H1 (cell line): ENCODE data around the gene KLF9.

Source experiments
- CHD1 ChIP-seq: IDR thresholded peaks from 2 replicates; pipeline ENCODE4 v1.6.1; 2012; ENCODE audit warnings: low read depth, low read length, improper control_type of control experiment
- CTBP2 ChIP-seq: IDR thresholded peaks from 2 replicates; pipeline ENCODE4 v1.7.0; 2011; ENCODE audit warnings: borderline replicate concordance, mild to moderate bottlenecking, moderate library complexity, mixed read lengths, low read length; ENCODE audit not compliant: insufficient read depth, insufficient read length
- EP300 ChIP-seq, 2 experiments: IDR thresholded peaks; 1 replicate in 1 of 2; 2 replicates in 1 of 2; pipeline ENCODE4 v1.6.1; 2011 to 2012; ENCODE audit warnings: low read depth in 2 of 2, low read length in 2 of 2, mild to moderate bottlenecking in 2 of 2, borderline replicate concordance in 1 of 2, inconsistent platforms in 1 of 2, moderate library complexity in 1 of 2
- JUN ChIP-seq: IDR thresholded peaks from 2 replicates; pipeline ENCODE4 v1.6.1; 2011; ENCODE audit warnings: low read depth, mild to moderate bottlenecking, improper control_type of control experiment, low read length
- POLR2A ChIP-seq, 2 experiments: IDR thresholded peaks; 1 replicate in 1 of 2; 2 replicates in 1 of 2; pipeline ENCODE4 v1.6.1; 2011; ENCODE audit warnings: low read depth in 2 of 2, low read length in 2 of 2, mild to moderate bottlenecking in 2 of 2; ENCODE audit errors: control extremely low read depth in 1 of 2
- POLR2AphosphoS5 ChIP-seq: IDR thresholded peaks from 2 replicates; pipeline ENCODE4 v1.6.1; 2011; ENCODE audit warnings: low read depth, low read length
- RAD21 ChIP-seq, 2 experiments: IDR thresholded peaks in 1 of 2; conservative IDR thresholded peaks in 1 of 2; 2 replicates each; pipeline ENCODE4 v1.6.1; 2011; ENCODE audit warnings: low read depth in 2 of 2, low read length in 2 of 2, improper control_type of control experiment in 1 of 2, inconsistent platforms in 1 of 2, mild to moderate bottlenecking in 1 of 2, moderate library complexity in 1 of 2
- USF2 ChIP-seq: IDR thresholded peaks from 2 replicates; pipeline ENCODE4 v1.6.1; 2011; ENCODE audit warnings: low read length, improper control_type of control experiment
- YY1 ChIP-seq: IDR thresholded peaks from 2 replicates; pipeline ENCODE4 v1.6.1; 2011; ENCODE audit warnings: low read depth, mild to moderate bottlenecking, low read length
- ZNF274 ChIP-seq: IDR thresholded peaks from 2 replicates; pipeline ENCODE4 v1.7.0; 2012; ENCODE audit warnings: low read length, borderline replicate concordance; ENCODE audit errors: extremely low read depth
- TF ChIP-seq, protein P1 (sequence below), 3 experiments: IDR thresholded peaks; 1 replicate in 2 of 3; 2 replicates in 1 of 3; pipeline versions ENCODE4 v1.5.1 to v1.6.1; 2011; ENCODE audit warnings: low read length in 3 of 3, mild to moderate bottlenecking in 3 of 3, inconsistent platforms in 2 of 3, low read depth in 1 of 3, moderate library complexity in 1 of 3; ENCODE audit not compliant: insufficient read depth in 1 of 3; ENCODE audit errors: control extremely low read depth in 1 of 3
- TF ChIP-seq, protein P2 (sequence below): IDR thresholded peaks from 2 replicates; pipeline ENCODE4 v1.6.1; 2012; ENCODE audit warnings: inconsistent platforms

DNA sequence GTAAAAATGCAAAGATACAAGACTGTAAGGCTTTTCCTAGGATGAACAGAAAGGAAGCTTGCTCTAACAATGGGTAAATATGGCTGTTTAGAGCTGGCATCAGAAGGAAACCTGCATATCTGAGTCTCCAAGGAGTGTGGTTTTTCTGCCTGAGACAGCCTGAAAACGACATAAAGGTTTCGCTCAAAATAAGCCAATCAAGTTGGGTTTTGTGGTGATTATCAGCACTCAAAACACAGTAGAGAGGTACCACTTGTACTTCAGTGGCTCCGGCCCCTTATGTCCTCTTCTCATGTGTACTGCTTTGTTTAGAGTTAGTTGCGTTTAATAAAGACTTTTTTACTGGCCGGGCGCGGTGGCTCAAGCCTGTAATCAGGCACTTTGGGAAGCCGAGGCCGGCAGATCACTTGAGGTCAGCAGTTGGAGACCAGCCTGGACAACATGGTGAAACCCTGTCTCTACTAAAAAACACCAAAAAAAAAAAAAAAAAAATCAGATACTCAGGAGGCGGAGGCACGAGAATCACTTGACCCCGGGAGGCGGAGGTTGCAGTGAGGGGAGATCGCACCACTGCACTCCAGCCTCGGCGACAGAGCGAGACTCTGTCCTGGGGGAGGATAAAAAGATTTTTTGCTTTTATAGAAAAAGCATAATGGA is 39.4 kb downstream of the KLF9 start:
- TF ChIP-seq USF2, result no peak
- TF ChIP-seq, protein P1, sequence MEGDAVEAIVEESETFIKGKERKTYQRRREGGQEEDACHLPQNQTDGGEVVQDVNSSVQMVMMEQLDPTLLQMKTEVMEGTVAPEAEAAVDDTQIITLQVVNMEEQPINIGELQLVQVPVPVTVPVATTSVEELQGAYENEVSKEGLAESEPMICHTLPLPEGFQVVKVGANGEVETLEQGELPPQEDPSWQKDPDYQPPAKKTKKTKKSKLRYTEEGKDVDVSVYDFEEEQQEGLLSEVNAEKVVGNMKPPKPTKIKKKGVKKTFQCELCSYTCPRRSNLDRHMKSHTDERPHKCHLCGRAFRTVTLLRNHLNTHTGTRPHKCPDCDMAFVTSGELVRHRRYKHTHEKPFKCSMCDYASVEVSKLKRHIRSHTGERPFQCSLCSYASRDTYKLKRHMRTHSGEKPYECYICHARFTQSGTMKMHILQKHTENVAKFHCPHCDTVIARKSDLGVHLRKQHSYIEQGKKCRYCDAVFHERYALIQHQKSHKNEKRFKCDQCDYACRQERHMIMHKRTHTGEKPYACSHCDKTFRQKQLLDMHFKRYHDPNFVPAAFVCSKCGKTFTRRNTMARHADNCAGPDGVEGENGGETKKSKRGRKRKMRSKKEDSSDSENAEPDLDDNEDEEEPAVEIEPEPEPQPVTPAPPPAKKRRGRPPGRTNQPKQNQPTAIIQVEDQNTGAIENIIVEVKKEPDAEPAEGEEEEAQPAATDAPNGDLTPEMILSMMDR (IDR thresholded peaks at IDR 0.05; ENCODE audit: control extremely low read depth in 1 of 3, insufficient read depth in 1 of 3, low read depth in 1 of 3, low read length in 3 of 3), result no peak
- TF ChIP-seq JUN, result no peak
- TF ChIP-seq EP300 (IDR thresholded peaks at IDR 0.05; ENCODE audit: borderline replicate concordance in 1 of 2, low read depth in 2 of 2, low read length in 2 of 2), result no peak
- no peak for TF ChIP-seq POLR2A (IDR thresholded peaks at IDR 0.05; ENCODE audit: control extremely low read depth in 1 of 2, low read depth in 2 of 2, low read length in 2 of 2)
- TF ChIP-seq, protein P2, sequence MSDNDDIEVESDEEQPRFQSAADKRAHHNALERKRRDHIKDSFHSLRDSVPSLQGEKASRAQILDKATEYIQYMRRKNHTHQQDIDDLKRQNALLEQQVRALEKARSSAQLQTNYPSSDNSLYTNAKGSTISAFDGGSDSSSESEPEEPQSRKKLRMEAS, result no peak
- no peak for TF ChIP-seq CHD1
- no peak for TF ChIP-seq POLR2AphosphoS5
- TF ChIP-seq CTBP2, result no peak
- TF ChIP-seq YY1, result no peak
- no peak for TF ChIP-seq ZNF274
- no peak for TF ChIP-seq RAD21 (IDR thresholded peaks at IDR 0.05 in 1 of 2, conservative IDR thresholded peaks at IDR 0.05 in 1 of 2; ENCODE audit: low read depth in 2 of 2, low read length in 2 of 2)
